Activated naive CD4-positive, alpha-beta T cell treated with anti-CD3 and anti-CD28 coated beads for 36 hours (primary cell): Measurements from ENCODE around the gene POLR3GL. TPM values are rescaled to one million over a fixed set of nuclear protein-coding genes. Genes with fewer than 3 reads are reported as not detected.
A peak's percentile ranks its signal among the peaks of the same experiment; 100 is the strongest.
"Not testable (repeated sequence)": the region's sequence is repeated elsewhere in the genome, so short reads cannot be mapped to it uniquely, and the experiment has no call there.

Experiments used
- CTCF ChIA-PET: fragments of 350-600 bp; sonication (Branson Sonifier 250); formaldehyde crosslinking; loops from one replicate; lab custom pipeline; 2021; ENCODE audit warnings: antibody characterized with exemption; lab: Charles Lee
- DNase-seq: peaks from one replicate; pipeline ENCODE4 v3.0.0-alpha.2; 2020
- H3K27ac Mint-ChIP-seq: one replicate; pipeline ENCODE4 v1.8.0; 2021; ENCODE audit warnings: mild to moderate bottlenecking, mixed read lengths
- H3K27me3 Mint-ChIP-seq: one replicate; pipeline ENCODE4 v1.8.0; 2021; ENCODE audit warnings: low read depth, mixed read lengths
- H3K36me3 Mint-ChIP-seq: one replicate; pipeline ENCODE4 v1.8.0; 2021; ENCODE audit warnings: low read depth, mixed read lengths
- H3K4me1 Mint-ChIP-seq: one replicate; pipeline ENCODE4 v1.8.0; 2021; ENCODE audit warnings: low read depth, mixed read lengths
- H3K4me3 Mint-ChIP-seq: one replicate; pipeline ENCODE4 v1.8.0; 2021; ENCODE audit warnings: mild to moderate bottlenecking, moderate library complexity, mixed read lengths
- H3K9me3 Mint-ChIP-seq: one replicate; pipeline ENCODE4 v1.8.0; 2021; ENCODE audit warnings: mixed read lengths
- intact Hi-C: fragments of 100-400 bp; cut with micrococcal nuclease; formaldehyde crosslinking; loops from one replicate; pipeline ENCODE4 v1.15.1; 2023
- total RNA-seq, 2 experiments: library from RNA; stranded (reverse); gene quantifications; one replicate each; pipeline ENCODE4 v1.2.3, GENCODE V29; 2021

POLR3GL gene
- total RNA-seq, 2 experiments from 2014 or later = 32.0 to 34.0 TPM

- CTCF ChIA-PET = interaction anchor here (0.5 to 3.2 kb wide), 10 partner anchors 8 to 189 kb away, joined by 3 to 22 read pairs (median 6); partner anchors contain the start of gene NUDT17
- Mint-ChIP-seq H3K36me3 (no peaks in the 10 kb centered on the region), H3K27me3 (peaks cover 36% of the 10 kb centered on the region), H3K9me3 (no peaks in the 10 kb centered on the region), H3K4me1 (peaks cover 13% of the 10 kb centered on the region), H3K4me3 (no peak overlapping the region), H3K27ac (no peak overlapping the region)
- DNase-seq = no peak
- intact Hi-C loops = no loop called here
Measured at GRCh38 chr1:146016891-146017290, 52.4 kb downstream of the POLR3GL start.

- intact Hi-C loops = no loop called here
- CTCF ChIA-PET = interaction anchor here (1.0 to 1.2 kb wide), 3 partner anchors 42 to 174 kb away, joined by 3 read pairs; partner anchors contain the start of gene NUDT17
- no peaks in the 10 kb centered on the region for H3K36me3 Mint-ChIP-seq
- H3K27ac Mint-ChIP-seq = no peak overlapping the region
- peak overlapping the region; percentile 44 for H3K4me3 Mint-ChIP-seq
- H3K27me3 Mint-ChIP-seq = peaks cover 35% of the 10 kb centered on the region
- peaks cover 8% of the 10 kb centered on the region for H3K4me1 Mint-ChIP-seq
- H3K9me3 Mint-ChIP-seq = no peaks in the 10 kb centered on the region
- DNase-seq = no peak
Measured at GRCh38 chr1:146019231-146020057, 55.0 kb downstream of the POLR3GL start.

GRCh38 chr1:146020058-146021049 is 55.9 kb downstream of the POLR3GL start:
- Mint-ChIP-seq H3K4me3 (no peak overlapping the region), H3K36me3 (no peaks in the 10 kb centered on the region), H3K27me3 (peaks cover 34% of the 10 kb centered on the region), H3K27ac (no peak overlapping the region), H3K9me3 (no peaks in the 10 kb centered on the region), H3K4me1 (peaks cover 8% of the 10 kb centered on the region)
- CTCF ChIA-PET = interaction anchor here (0.7 to 1.9 kb wide), 4 partner anchors 8 to 174 kb away, joined by 3 to 12 read pairs (median 5); no protein-coding TSS in a partner anchor
- no peak for DNase-seq
- intact Hi-C loops = no loop called here

- Mint-ChIP-seq H3K27me3 (peaks cover 38% of the 10 kb centered on the region), H3K9me3 (no peaks in the 10 kb centered on the region), H3K4me3 (no peak overlapping the region), H3K4me1 (peaks cover 8% of the 10 kb centered on the region), H3K27ac (no peak overlapping the region), H3K36me3 (no peaks in the 10 kb centered on the region)
- no peak for DNase-seq
- CTCF ChIA-PET = interaction anchor here (0.7 to 1.9 kb wide), 4 partner anchors 9 to 176 kb away, joined by 4 to 12 read pairs (median 5); partner anchors contain the start of gene NUDT17
- intact Hi-C loops = no loop called here
Measured at GRCh38 chr1:146021050-146021445, 56.6 kb downstream of the POLR3GL start.

- no peak within 1 kb of the TSS for H3K4me3 Mint-ChIP-seq
- no peaks in the 10 kb centered on the region for H3K9me3 Mint-ChIP-seq
- no peak within 1 kb of the TSS for H3K27ac Mint-ChIP-seq
- intact Hi-C loops = no loop called here
- H3K36me3 Mint-ChIP-seq = no peaks in the 10 kb centered on the region
- DNase-seq = no peak
- H3K27me3 Mint-ChIP-seq = peaks cover 38% of the 10 kb centered on the region
- CTCF ChIA-PET = interaction anchor here (0.8 to 1.9 kb wide), 4 partner anchors 10 to 177 kb away, joined by 3 to 12 read pairs (median 5); partner anchors contain the start of genes NUDT17 and PIAS3
- H3K4me1 Mint-ChIP-seq = peaks cover 8% of the 10 kb centered on the region
Measured at GRCh38 chr1:146021622-146022402, 57.3 kb downstream of the POLR3GL start, which contains the start of gene HJV. Gene HJV, minus strand, starts transcription at chr1:146021735. Its CDS starts 1,504 bp downstream, at chr1:146020231.

- no peak overlapping the region for H3K4me3 Mint-ChIP-seq
- H3K27ac Mint-ChIP-seq = no peak overlapping the region
- CTCF ChIA-PET = interaction anchor here (1.0 to 1.9 kb wide), 3 partner anchors 10 to 164 kb away, joined by 3 to 12 read pairs (median 6); partner anchors contain the start of gene PIAS3
- intact Hi-C loops = no loop called here
- H3K9me3 Mint-ChIP-seq = no peaks in the 10 kb centered on the region
- H3K27me3 Mint-ChIP-seq = peaks cover 36% of the 10 kb centered on the region
- DNase-seq = no peak
- H3K36me3 Mint-ChIP-seq = no peaks in the 10 kb centered on the region
- peaks cover 8% of the 10 kb centered on the region for H3K4me1 Mint-ChIP-seq
Measured at GRCh38 chr1:146022403-146023127, 58.1 kb downstream of the POLR3GL start.

GRCh38 chr1:146025787-146026495 is 61.5 kb downstream of the POLR3GL start:
- H3K4me3 Mint-ChIP-seq, intact Hi-C loops, CTCF ChIA-PET: not testable (repeated sequence)

GRCh38 chr1:146026650-146027049 is 62.2 kb downstream of the POLR3GL start:
- H3K4me3 Mint-ChIP-seq, H3K27me3 Mint-ChIP-seq, H3K9me3 Mint-ChIP-seq, H3K4me1 Mint-ChIP-seq, H3K36me3 Mint-ChIP-seq, CTCF ChIA-PET, H3K27ac Mint-ChIP-seq, DNase-seq, intact Hi-C loops: not testable (repeated sequence)

More at GRCh38 chr1:146025787-146026495, 61.5 kb downstream of the POLR3GL start:
- H3K4me1 Mint-ChIP-seq, H3K27me3 Mint-ChIP-seq, H3K36me3 Mint-ChIP-seq, DNase-seq, H3K9me3 Mint-ChIP-seq, H3K27ac Mint-ChIP-seq: not testable (repeated sequence)
